MM.1S (cell line): ENCODE data around the gene ADCY4.

ENCODE experiments used
- EZH2 ChIP-seq: fragments of 300-600 bp; sonication (generic); optimal IDR thresholded peaks from 2 replicates; pipeline ENCODE3; 2017; ENCODE audit warnings: low read depth, mild to moderate bottlenecking, antibody characterized with exemption, low read length, mixed read lengths
- EZH2phosphoT487 ChIP-seq: fragments of 300-600 bp; sonication (generic); IDR thresholded peaks from 2 replicates; pipeline ENCODE4 v1.6.1; 2018; ENCODE audit warnings: antibody characterized with exemption, low read length
- TF ChIP-seq, protein P1 (sequence below): fragments of 300-600 bp; sonication (generic); IDR thresholded peaks from 2 replicates; pipeline ENCODE4 v1.5.1; 2016; ENCODE audit warnings: antibody characterized with exemption, low read length, mixed read lengths

DNA sequence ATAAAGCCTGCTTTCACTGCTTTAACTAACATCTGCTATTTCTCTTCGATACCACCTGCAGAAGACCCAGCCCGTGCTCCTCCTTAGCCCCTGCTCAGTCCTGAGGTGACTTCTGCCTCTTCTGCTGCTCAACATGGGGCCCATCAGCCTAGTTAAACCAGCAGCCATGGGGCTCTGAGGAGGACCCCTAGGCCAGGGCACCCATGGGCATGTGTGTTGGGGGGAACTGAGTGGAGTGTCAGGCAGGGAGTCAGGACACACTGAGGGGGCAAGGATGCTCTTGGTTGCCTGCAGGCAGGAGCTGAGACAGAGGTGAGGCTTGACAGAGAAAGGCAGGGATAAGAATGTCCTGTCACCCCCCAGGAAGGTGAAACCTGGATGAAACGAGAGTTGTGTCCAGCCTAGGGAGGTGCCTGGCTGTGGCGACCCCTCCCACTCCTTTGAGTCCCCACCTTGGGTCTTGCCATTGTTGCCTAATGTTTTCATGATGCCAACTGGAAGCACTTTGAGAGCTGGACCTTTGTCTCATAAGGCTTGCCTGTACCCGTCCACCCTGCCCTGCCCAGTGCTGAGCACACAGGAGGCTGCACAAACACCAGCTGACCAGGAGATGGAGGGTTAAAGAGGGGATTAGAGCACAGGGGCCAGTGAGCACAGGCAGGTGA, 50.9 kb downstream of the ADCY4 start:
- TF ChIP-seq, protein P1, sequence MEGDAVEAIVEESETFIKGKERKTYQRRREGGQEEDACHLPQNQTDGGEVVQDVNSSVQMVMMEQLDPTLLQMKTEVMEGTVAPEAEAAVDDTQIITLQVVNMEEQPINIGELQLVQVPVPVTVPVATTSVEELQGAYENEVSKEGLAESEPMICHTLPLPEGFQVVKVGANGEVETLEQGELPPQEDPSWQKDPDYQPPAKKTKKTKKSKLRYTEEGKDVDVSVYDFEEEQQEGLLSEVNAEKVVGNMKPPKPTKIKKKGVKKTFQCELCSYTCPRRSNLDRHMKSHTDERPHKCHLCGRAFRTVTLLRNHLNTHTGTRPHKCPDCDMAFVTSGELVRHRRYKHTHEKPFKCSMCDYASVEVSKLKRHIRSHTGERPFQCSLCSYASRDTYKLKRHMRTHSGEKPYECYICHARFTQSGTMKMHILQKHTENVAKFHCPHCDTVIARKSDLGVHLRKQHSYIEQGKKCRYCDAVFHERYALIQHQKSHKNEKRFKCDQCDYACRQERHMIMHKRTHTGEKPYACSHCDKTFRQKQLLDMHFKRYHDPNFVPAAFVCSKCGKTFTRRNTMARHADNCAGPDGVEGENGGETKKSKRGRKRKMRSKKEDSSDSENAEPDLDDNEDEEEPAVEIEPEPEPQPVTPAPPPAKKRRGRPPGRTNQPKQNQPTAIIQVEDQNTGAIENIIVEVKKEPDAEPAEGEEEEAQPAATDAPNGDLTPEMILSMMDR, result no peak
- no peak for TF ChIP-seq EZH2
- TF ChIP-seq EZH2phosphoT487, result no peak
